ENCODE measurements around the gene SAXO2.
A peak's percentile ranks its signal among the peaks of the same experiment; 100 is the strongest.
"Not testable (repeated sequence)": the region's sequence is repeated elsewhere in the genome, so short reads cannot be mapped to it uniquely, and the experiment has no call there.

The SAXO2 gene

GRCh38 chr15:82331576-82332304 lies 69.1 kb downstream of the SAXO2 start:
- not testable (repeated sequence) for DNase-seq; H3K36me3 Mint-ChIP-seq (ENCODE audit: low read depth); H3K4me3 Mint-ChIP-seq; H3K4me1 Mint-ChIP-seq; H3K27ac Mint-ChIP-seq; H3K9me3 Mint-ChIP-seq; H3K27me3 Mint-ChIP-seq
- ATAC-seq: peak; percentile 20

GRCh38 chr15:82332711-82333602 lies 70.3 kb downstream of the SAXO2 start:
- not testable (repeated sequence) for H3K27me3 Mint-ChIP-seq; H3K9me3 Mint-ChIP-seq; H3K27ac Mint-ChIP-seq; H3K4me3 Mint-ChIP-seq; H3K4me1 Mint-ChIP-seq; H3K36me3 Mint-ChIP-seq (ENCODE audit: low read depth); DNase-seq; ATAC-seq

- not testable (repeated sequence) for H3K4me3 Mint-ChIP-seq; ATAC-seq; H3K9me3 Mint-ChIP-seq; H3K36me3 Mint-ChIP-seq (ENCODE audit: low read depth); H3K27ac Mint-ChIP-seq; DNase-seq; H3K27me3 Mint-ChIP-seq; H3K4me1 Mint-ChIP-seq
Observed at GRCh38 chr15:82333603-82334553, 71.3 kb downstream of the SAXO2 start.
